Pancreas (tissue), 10 donors: Measurements from ENCODE around the gene MRPL23. TPM values are rescaled to one million over a fixed set of nuclear protein-coding genes. Genes with fewer than 3 reads are reported as not detected.

Source experiments
- ATAC-seq, 4 donors: fragments of 200-7000 bp; cut with Tn5 transposase; one replicate each; pipeline versions ENCODE4 v1.8.0 to v1.9.1; 2020; ENCODE audit warnings: mild to moderate bottlenecking in 4 of 4, moderate library complexity in 4 of 4
- DNase-seq, 6 donors: peaks; one replicate each; pipeline ENCODE4 v3.0.0-alpha.2; 2020
- FAIRE-seq: peaks from 2 replicates; lab custom pipeline; 2012; peaks lifted over from hg19 to GRCh38; lab: Jason Lieb, UNC
- H3K27ac ChIP-seq, 4 donors: fragments of 200-600 bp; sonication (generic); 1 replicate in 3 of 4; 2 replicates in 1 of 4; pipeline versions ENCODE4 v1.5.0 to v1.8.0; 2020
- H3K27me3 ChIP-seq, 4 donors: fragments of 200-600 bp; one replicate each; pipeline ENCODE4 v1.8.0; 2021
- H3K36me3 ChIP-seq, 3 donors: fragments of 200-600 bp; sonication (generic) in 1 of 3; one replicate each; pipeline versions ENCODE4 v1.5.0 to v1.8.0; 2020 to 2021
- H3K4me1 ChIP-seq, 3 donors: fragments of 200-600 bp; one replicate each; pipeline ENCODE4 v1.8.0; 2021
- H3K4me3 ChIP-seq, 4 donors: fragments of 200-600 bp; sonication (generic) in 2 of 4; one replicate each; pipeline versions ENCODE4 v1.5.0 to v1.8.0; 2020 to 2021
- H3K9me3 ChIP-seq, 4 donors: fragments of 200-600 bp; one replicate each; pipeline ENCODE4 v1.8.0; 2021
- WGBS, 2 donors: extraction: QIAGEN DNeasy Blood & Tissue Kit; methylation state at CpG; one replicate each; pipeline ENCODE4 v1.1.7; 2013; 5-methylcytosine and 5-hydroxymethylcytosine counted together
- intact Hi-C, 3 donors: fragments of 100-400 bp; cut with DNase I; formaldehyde crosslinking; loops; one replicate each; pipeline versions ENCODE4 v1.11.1 to v1.14.2; 2022
- polyA plus RNA-seq, 2 donors: library from polyadenylated mRNA; stranded (reverse); fragments of 200-250 nt; gene quantifications; one replicate each; pipeline ENCODE4 v1.2.3, GENCODE V29; 2013
- total RNA-seq, 6 donors: library from RNA; stranded (reverse); fragmentation: NEBNext Ultra II Directional in 4 of 6; extraction: Animal tissue kit (Norgen Biotek cat#: 25700) in 4 of 6; gene quantifications; one replicate each; pipeline versions ENCODE4 v1.2.1 to v1.2.4, GENCODE V29; 2021 to 2023
- TF ChIP-seq, protein P1 (sequence below), 4 donors: fragments of 200-600 bp; sonication (generic) in 3 of 4; IDR thresholded peaks; one replicate each; pipeline versions ENCODE4 v1.5.0 to v1.8.0; 2021; ENCODE audit warnings: antibody characterized with exemption in 4 of 4
- donor health status: healthy with polysubstance abuse.
- donor health status: DM: no; HTN: no; CAD: no; lungs with moderate emphysema.
- donor health status: DM: no; HTN: no; CAD: no.
- donor health status: control.
- donor health status: control.
- donor health status: Bipolar disorder and iron deficiency.
- donor health status: DM: yes; HTN: yes; CAD: no.
- donor health status: DM: no; HTN: no; CAD: no.
- donor health status: DM: no; HTN: no; CAD: no.
- donor health status: DM: yes; HTN: yes; CAD: no.

The MRPL23 gene
- total and polyA plus RNA-seq, 8 donors: 16.7 to 92.1 (median 38.0) TPM

DNA sequence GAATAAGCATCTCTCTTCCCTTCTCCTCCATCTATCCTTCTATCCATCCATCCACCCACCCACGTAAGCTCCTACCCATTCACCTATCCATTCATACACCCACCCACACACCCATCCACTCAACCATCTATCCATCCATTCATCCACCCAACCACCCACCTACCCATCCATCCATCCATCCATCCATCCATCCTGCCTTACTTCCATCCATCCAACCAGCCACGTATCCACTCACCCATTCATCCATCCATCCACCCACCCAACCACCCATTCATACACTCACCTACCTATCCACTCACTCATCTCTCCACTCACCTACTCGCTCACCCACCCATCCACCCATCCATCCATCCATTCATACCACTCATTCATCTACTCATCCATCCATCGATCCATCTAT, 14.5 kb upstream of the MRPL23 start:
- intact Hi-C loops: no loop called here
- Histone ChIP-seq H3K4me3 (no peak overlapping the region), H3K27me3 (no peaks in the 10 kb centered on the region), H3K27ac (no peak overlapping the region), H3K9me3 (no peaks in the 10 kb centered on the region), H3K4me1 (no peaks in the 10 kb centered on the region), H3K36me3 (no peaks in the 10 kb centered on the region)
- ATAC-seq: no peak
- TF ChIP-seq, protein P1, sequence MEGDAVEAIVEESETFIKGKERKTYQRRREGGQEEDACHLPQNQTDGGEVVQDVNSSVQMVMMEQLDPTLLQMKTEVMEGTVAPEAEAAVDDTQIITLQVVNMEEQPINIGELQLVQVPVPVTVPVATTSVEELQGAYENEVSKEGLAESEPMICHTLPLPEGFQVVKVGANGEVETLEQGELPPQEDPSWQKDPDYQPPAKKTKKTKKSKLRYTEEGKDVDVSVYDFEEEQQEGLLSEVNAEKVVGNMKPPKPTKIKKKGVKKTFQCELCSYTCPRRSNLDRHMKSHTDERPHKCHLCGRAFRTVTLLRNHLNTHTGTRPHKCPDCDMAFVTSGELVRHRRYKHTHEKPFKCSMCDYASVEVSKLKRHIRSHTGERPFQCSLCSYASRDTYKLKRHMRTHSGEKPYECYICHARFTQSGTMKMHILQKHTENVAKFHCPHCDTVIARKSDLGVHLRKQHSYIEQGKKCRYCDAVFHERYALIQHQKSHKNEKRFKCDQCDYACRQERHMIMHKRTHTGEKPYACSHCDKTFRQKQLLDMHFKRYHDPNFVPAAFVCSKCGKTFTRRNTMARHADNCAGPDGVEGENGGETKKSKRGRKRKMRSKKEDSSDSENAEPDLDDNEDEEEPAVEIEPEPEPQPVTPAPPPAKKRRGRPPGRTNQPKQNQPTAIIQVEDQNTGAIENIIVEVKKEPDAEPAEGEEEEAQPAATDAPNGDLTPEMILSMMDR (IDR thresholded peaks at IDR 0.05): no peak
- WGBS, 2 donors: 88 to 94% methylated on average over 4 of the region's 4 CpGs
- no peak for DNase-seq
- FAIRE-seq: no peak

DNA sequence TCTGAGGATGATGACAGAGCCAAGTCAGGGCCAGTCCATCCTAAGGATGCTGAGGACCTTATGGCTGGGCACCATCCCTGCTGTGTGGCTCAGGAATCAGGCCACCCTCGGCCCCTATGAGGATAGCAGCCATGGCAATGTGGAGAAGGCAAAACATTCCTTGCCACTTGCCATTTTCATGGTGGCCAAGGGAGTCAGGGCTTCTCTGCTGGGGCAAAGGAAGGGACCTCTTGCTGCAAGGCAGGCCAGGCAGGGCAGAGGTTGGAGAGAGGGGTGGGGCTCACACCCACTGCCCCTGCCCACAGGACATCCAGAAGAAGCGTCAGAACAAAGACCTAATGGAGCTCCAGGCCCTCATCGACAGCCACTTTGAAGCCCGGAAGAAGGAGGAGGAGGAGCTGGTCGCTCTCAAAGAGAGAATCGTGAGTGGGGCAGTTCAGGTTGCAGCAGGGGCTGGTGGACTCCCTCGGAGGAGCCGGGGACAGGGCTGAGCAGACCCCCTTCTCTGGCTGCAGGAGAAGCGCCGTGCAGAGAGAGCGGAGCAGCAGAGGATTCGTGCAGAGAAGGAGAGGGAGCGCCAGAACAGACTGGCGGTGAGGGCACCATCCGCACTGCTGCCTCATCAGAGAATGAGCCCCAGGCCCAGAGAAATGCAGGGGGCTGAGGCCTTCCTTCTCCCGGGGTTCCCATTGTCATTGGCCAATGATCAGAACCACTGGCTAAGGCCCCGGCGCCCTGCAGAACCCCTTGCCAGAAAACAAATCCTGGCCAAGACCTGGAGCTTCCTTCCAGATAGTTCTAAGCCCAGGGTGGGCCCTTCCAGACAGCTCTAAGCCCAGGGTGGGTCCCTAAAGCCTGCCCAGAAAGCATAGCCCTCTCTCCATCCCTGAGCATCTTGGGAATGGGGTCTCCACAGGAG, 13.5 kb upstream of the MRPL23 start:
- Histone ChIP-seq H3K27me3 (no peaks in the 10 kb centered on the region), H3K36me3 (no peaks in the 10 kb centered on the region), H3K9me3 (no peaks in the 10 kb centered on the region), H3K4me3 (no peak overlapping the region), H3K4me1 (no peaks in the 10 kb centered on the region), H3K27ac (no peak overlapping the region)
- TF ChIP-seq, protein P1 (IDR thresholded peaks at IDR 0.05): no peak
- WGBS, 2 donors: 72 to 75% methylated on average over 18 of the region's 18 CpGs
- DNase-seq (peak in 2 of 6 donors; percentile 33 to 44), ATAC-seq (no peak), FAIRE-seq (no peak)
- intact Hi-C loops: no loop called here

DNA sequence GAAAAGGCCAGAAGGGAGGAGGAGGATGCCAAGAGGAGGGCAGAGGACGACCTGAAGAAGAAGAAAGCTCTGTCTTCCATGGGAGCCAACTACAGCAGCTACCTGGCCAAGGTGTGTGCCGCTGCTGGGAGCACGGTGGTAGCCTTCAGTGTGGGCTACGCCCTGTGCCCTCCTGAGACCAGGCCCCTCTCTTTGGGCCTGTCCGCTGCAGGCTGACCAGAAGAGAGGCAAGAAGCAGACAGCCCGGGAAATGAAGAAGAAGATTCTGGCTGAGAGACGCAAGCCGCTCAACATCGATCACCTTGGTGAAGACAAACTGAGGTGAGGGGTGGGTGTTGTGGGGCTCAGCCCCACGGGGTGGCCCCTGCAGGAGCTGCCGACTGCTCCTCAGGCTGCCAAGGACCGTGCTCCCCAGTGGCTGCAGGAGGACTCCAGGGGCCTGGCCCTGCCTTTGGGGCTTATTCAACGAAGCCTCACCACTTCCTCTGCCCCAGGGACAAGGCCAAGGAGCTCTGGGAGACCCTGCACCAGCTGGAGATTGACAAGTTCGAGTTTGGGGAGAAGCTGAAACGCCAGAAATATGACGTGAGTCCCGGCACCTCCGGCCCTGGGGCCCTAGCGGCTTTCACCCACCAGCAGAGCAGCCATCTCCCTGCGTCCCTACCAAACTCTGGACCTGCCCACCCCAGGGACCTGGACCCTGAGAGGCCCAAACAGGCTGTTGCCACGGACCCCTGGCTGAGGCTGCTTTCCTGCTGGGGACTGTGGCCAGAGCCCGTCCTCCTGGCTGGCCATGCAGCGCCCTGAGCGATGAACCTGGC, 12.6 kb upstream of the MRPL23 start:
- Histone ChIP-seq H3K4me3 (no peak overlapping the region), H3K4me1 (no peaks in the 10 kb centered on the region), H3K27me3 (no peaks in the 10 kb centered on the region), H3K36me3 (no peaks in the 10 kb centered on the region), H3K27ac (no peak overlapping the region), H3K9me3 (no peaks in the 10 kb centered on the region)
- intact Hi-C loops: no loop called here
- 59 to 68% methylated on average over 24 of the region's 24 CpGs for WGBS, 2 donors
- DNase-seq (peak in 2 of 6 donors; percentile 11 to 39), ATAC-seq (no peak), FAIRE-seq (no peak)
- TF ChIP-seq, protein P1 (IDR thresholded peaks at IDR 0.05): no peak

DNA sequence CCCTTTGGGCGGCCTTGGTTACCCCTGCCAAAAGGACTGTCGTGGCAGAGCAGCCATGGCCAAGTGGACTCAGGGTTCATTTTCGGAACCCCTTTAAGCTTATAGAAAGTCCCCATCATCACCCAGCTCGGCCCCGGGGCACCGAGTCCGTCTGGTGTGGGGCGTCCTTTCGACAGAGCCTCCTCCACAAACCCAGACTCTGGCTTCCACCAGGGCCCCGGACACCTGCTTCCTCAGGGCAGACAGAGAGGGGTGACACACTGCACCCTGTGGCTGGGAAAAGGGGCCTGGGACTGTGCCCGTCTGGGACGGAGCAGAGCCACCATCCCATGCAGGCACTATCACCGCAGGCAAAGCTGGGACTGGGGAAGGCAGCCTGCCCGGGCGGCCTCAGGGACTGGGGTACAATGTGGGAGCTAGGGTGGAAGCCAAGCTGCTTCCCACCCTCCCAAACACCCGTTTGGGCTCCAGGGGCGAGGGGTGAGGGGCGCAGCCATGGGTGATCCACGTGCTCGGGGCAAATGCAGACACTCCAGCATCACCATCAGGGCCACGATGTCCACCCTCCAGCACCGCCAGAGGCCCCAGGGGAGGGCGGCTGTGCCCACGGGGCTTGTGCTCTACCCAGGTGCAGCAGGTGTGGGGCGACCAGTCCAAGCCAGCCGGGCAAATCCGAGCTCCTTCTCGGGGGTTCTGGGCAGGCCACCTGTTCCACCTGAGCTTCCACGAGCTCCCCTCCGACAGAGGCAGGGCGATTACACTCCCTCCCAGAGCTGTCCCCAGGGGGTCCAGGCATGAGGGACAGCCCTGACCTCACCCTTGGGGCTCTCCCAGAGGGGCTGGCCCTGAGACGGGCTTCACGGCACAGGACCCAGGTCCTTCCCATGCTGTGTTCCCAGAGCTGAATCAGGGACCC, 11.7 kb upstream of the MRPL23 start:
- DNase-seq (peak in 3 of 6 donors; percentile 11 to 68 (median 23)), ATAC-seq (no peak), FAIRE-seq (no peak)
- WGBS, 2 donors: 67 to 84% methylated on average over 31 to 33 of the region's 33 CpGs
- TF ChIP-seq, protein P1 (IDR thresholded peaks at IDR 0.05): no peak
- no peaks in the 10 kb centered on the region for H3K4me1 ChIP-seq
- H3K27me3 ChIP-seq: no peaks in the 10 kb centered on the region
- H3K9me3 ChIP-seq: no peaks in the 10 kb centered on the region
- intact Hi-C loops: no loop called here
- no peak overlapping the region for H3K4me3 ChIP-seq
- no peaks in the 10 kb centered on the region for H3K36me3 ChIP-seq
- H3K27ac ChIP-seq: no peak overlapping the region
